Tibial nerve (tissue), 4 donors: ENCODE results near the gene NKG7. TPM values are rescaled to one million over a fixed set of nuclear protein-coding genes. Genes with fewer than 3 reads are reported as not detected.
A peak's percentile ranks its signal among the peaks of the same experiment; 100 is the strongest.

Experiments used
- DNase-seq, 2 donors: peaks; one replicate each; pipeline ENCODE4 v3.0.0-alpha.2; 2019; ENCODE audit warnings: low spot score in 2 of 2
- H3K27ac ChIP-seq, 4 donors: fragments of 200-600 bp; sonication (generic) in 3 of 4; one replicate each; pipeline ENCODE4 v1.5.1; 2017 to 2019; ENCODE audit warnings: mild to moderate bottlenecking in 1 of 4
- H3K27me3 ChIP-seq, 2 donors: fragments of 200-600 bp; sonication (generic) in 1 of 2; one replicate each; pipeline versions ENCODE4 v1.5.1 to v1.6.0; 2017 to 2019
- H3K36me3 ChIP-seq, 3 donors: fragments of 200-600 bp; sonication (generic); one replicate each; pipeline ENCODE4 v1.5.1; 2018 to 2019
- H3K4me1 ChIP-seq, 4 donors: fragments of 200-600 bp; sonication (generic) in 3 of 4; one replicate each; pipeline ENCODE4 v1.5.1; 2017 to 2019
- H3K4me3 ChIP-seq, 4 donors: fragments of 200-600 bp; sonication (generic) in 3 of 4; one replicate each; pipeline ENCODE4 v1.5.1; 2017 to 2019; ENCODE audit warnings: mild to moderate bottlenecking in 1 of 4, moderate library complexity in 1 of 4
- H3K9me3 ChIP-seq, 4 donors: fragments of 200-600 bp; sonication (generic) in 3 of 4; one replicate each; pipeline ENCODE4 v1.5.1; 2017 to 2019
- CTCF ChIP-seq, 5 experiments: fragments of 200-600 bp in 3 of 5; fragments of 450-650 bp in 2 of 5; sonication (generic) in 3 of 5; IDR thresholded peaks; one replicate each; pipeline ENCODE4 v1.5.1; 2016 to 2019; ENCODE audit warnings: antibody characterized with exemption in 5 of 5, mild to moderate bottlenecking in 3 of 5, moderate library complexity in 2 of 5
- EP300 ChIP-seq, 2 donors: sonication (generic); formaldehyde crosslinking; IDR thresholded peaks; one replicate each; pipeline ENCODE4 v1.6.1; 2017; ENCODE audit warnings: antibody characterized with exemption in 2 of 2, mild to moderate bottlenecking in 1 of 2
- POLR2A ChIP-seq, 2 donors: fragments of 450-650 bp; IDR thresholded peaks; one replicate each; pipeline ENCODE4 v1.6.1; 2017; ENCODE audit warnings: antibody characterized with exemption in 2 of 2, mild to moderate bottlenecking in 2 of 2, moderate library complexity in 2 of 2
- WGBS, 2 donors: methylation state at CpG; one replicate each; pipeline ENCODE4 v1.1.5; 2018; 5-methylcytosine and 5-hydroxymethylcytosine counted together
- total RNA-seq, 4 donors: library from RNA; depleted of rRNA; stranded (reverse); fragments of >200 nt; gene quantifications; one replicate each; pipeline ENCODE4 v1.1.0, GENCODE V29; 2016

Gene NKG7
- total RNA-seq, 4 donors from 2014 or later: 3.6 to 3.9 TPM; not detected in 2

GRCh38 chr19:51368366-51369282 lies 3.8 kb downstream of the NKG7 start, which contains the start of gene CLDND2:
Gene CLDND2, minus strand, starts transcription at chr19:51369003. Its CDS starts 426 bp downstream, at chr19:51368577.
- Histone ChIP-seq H3K4me3 (peak within 1 kb of the TSS; percentile 61 to 84 (median 68)), H3K9me3 (no peaks in the 10 kb centered on the region), H3K27ac (peak within 1 kb of the TSS; percentile 74 to 99 (median 91)), H3K27me3 (no peaks in the 10 kb centered on the region), H3K4me1 (peaks cover 0 to 28% (median 7%) of the 10 kb centered on the region in 4 donors), H3K36me3 (no peaks in the 10 kb centered on the region)
- no peak for DNase-seq
- TF ChIP-seq CTCF (IDR thresholded peaks at IDR 0.05) (no peak), POLR2A (IDR thresholded peaks at IDR 0.05) (no peak), EP300 (IDR thresholded peaks at IDR 0.05) (no peak)
- 72 to 78% methylated on average over 14 to 16 of the region's 23 CpGs for WGBS, 2 donors

- TF ChIP-seq EP300 (IDR thresholded peaks at IDR 0.05): peak in 1 of 2 donors; percentile 74
- TF ChIP-seq POLR2A (IDR thresholded peaks at IDR 0.05): no peak
- 0 to 1% methylated on average over 39 of the region's 64 CpGs for WGBS, 2 donors
These were observed 4.7 kb downstream of the NKG7 start for GRCh38 chr19:51367565-51368365.

GRCh38 chr19:51367255-51367564 lies 5.2 kb downstream of the NKG7 start:
- Histone ChIP-seq H3K9me3 (no peaks in the 10 kb centered on the region), H3K4me1 (peaks cover 0 to 39% (median 7%) of the 10 kb centered on the region in 4 donors), H3K27me3 (no peaks in the 10 kb centered on the region), H3K27ac (peak overlapping the region; percentile 97 to 100 (median 98)), H3K4me3 (peak overlapping the region; percentile 67 to 84 (median 76)), H3K36me3 (no peaks in the 10 kb centered on the region)
- no peak for DNase-seq
- 0 to 1% methylated on average over 7 to 15 of the region's 15 CpGs for WGBS, 2 donors
- TF ChIP-seq POLR2A (IDR thresholded peaks at IDR 0.05): peak; percentile 78 to 99
- no peak for TF ChIP-seq CTCF (IDR thresholded peaks at IDR 0.05)
- TF ChIP-seq EP300 (IDR thresholded peaks at IDR 0.05): peak in 1 of 2 donors; percentile 99

More at GRCh38 chr19:51367565-51368365, 4.7 kb downstream of the NKG7 start:
- Histone ChIP-seq H3K27ac (peak overlapping the region; percentile 97 to 100 (median 98)), H3K9me3 (no peaks in the 10 kb centered on the region), H3K27me3 (no peaks in the 10 kb centered on the region), H3K4me3 (peak overlapping the region; percentile 67 to 84 (median 76)), H3K4me1 (peaks cover 0 to 33% (median 7%) of the 10 kb centered on the region in 4 donors), H3K36me3 (no peaks in the 10 kb centered on the region)
- peak; percentile 98 to 99 for DNase-seq

- TF ChIP-seq EP300 (IDR thresholded peaks at IDR 0.05) (peak; percentile 88 to 98), POLR2A (IDR thresholded peaks at IDR 0.05) (peak; percentile 92 to 98), CTCF (IDR thresholded peaks at IDR 0.05) (peak in 1 of 5 experiments; percentile 33)
- Histone ChIP-seq H3K36me3 (no peaks in the 10 kb centered on the region), H3K9me3 (no peaks in the 10 kb centered on the region), H3K27ac (peak overlapping the region; percentile 97 to 100 (median 98)), H3K4me3 (peak overlapping the region; percentile 67 to 84 (median 76)), H3K4me1 (peaks cover 0 to 40% (median 7%) of the 10 kb centered on the region in 4 donors), H3K27me3 (no peaks in the 10 kb centered on the region)
- peak; percentile 98 for DNase-seq
- WGBS, 2 donors: 0 to 1% methylated on average over 47 to 51 of the region's 54 CpGs
These were observed 5.8 kb downstream of the NKG7 start for GRCh38 chr19:51366389-51367254.
